ENCODE data around the gene MRPS6.

MRPS6 gene

DNA sequence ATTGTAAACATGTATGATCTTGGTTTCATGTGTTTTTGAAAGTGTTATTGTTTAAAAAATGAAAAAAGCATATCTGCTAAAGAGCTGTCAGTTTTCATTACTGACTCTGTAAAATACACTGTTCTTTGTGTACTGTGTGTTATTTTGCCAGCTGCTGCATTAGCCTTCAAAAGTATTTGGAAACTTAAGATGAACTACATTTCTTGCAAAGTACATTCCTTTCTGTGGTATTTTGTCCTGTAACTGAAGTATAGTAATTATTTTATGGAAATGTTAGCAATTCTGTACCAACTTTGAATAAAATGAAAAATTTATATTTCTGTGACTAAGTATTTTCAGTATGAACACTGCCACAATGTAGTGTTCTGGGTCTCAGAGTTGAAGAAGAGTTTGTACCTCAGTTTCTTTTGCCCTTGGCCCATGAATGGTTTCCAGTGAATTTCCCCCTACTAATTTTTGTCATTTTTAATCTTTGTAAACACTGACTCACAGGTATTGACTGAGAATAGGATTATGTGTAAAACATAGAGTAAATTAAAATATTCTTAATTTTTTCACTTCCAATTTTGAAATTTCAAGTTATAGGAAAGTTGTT is 32.7 kb downstream of the MRPS6 start:
- TF ChIP-seq, protein P1, sequence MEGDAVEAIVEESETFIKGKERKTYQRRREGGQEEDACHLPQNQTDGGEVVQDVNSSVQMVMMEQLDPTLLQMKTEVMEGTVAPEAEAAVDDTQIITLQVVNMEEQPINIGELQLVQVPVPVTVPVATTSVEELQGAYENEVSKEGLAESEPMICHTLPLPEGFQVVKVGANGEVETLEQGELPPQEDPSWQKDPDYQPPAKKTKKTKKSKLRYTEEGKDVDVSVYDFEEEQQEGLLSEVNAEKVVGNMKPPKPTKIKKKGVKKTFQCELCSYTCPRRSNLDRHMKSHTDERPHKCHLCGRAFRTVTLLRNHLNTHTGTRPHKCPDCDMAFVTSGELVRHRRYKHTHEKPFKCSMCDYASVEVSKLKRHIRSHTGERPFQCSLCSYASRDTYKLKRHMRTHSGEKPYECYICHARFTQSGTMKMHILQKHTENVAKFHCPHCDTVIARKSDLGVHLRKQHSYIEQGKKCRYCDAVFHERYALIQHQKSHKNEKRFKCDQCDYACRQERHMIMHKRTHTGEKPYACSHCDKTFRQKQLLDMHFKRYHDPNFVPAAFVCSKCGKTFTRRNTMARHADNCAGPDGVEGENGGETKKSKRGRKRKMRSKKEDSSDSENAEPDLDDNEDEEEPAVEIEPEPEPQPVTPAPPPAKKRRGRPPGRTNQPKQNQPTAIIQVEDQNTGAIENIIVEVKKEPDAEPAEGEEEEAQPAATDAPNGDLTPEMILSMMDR (IDR thresholded peaks at IDR 0.05), result no peak

DNA sequence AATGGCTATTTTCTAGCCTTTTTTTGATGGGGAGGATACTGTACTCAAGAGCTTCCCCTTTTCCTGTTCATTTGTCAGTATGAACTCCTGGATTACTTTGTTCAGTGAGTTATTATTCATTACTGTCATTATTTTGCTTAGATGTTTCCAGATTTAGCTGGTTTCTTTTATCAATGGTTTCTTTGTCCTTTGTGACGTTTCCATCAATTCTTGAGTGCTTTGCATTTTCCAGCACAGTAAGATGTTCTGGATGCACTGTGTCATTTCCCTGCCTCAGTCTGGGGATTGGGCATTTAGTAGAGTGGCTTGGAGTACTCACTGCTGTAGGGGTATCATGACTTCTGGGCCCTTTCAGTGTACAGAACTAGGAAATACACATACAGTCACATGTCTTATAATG is 34.2 kb downstream of the MRPS6 start:
- TF ChIP-seq, protein P1 (IDR thresholded peaks at IDR 0.05), result no peak

- TF ChIP-seq, protein P1 (IDR thresholded peaks at IDR 0.05), result no peak
Observed at GRCh38 chr21:34109075-34109474, 35.7 kb downstream of the MRPS6 start.

DNA sequence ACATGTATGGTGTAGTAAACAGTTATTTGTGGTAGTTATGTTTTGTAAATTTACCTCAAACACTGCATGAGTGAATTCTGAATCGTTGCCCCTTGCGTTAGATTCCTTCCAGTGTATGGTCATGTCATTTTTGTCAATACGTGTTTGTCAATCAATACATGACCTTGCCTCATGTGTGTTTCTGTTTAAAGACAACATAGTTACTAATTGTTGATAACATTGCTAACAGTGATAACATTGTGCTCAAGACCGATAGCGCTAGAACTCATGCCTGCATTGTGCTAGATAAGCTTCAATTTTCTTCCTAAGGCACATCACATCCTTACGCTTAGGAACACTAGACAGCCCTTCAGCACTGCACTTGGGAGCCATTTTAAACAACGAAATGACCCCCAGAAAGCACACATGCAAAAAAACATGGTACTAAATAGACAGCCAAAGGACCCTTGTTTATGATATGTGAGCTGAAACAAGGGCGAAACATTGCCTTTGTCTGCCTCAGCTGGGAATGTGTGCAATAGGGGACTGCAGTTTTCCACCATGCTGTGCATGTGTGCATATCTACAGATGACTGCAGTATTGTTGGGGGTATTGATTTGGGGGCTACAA is 37.3 kb downstream of the MRPS6 start:
- TF ChIP-seq, protein P1 (IDR thresholded peaks at IDR 0.05), result no peak

GRCh38 chr21:34112316-34113033 is 39.1 kb downstream of the MRPS6 start:
- TF ChIP-seq, protein P1 (IDR thresholded peaks at IDR 0.05), result no peak

DNA sequence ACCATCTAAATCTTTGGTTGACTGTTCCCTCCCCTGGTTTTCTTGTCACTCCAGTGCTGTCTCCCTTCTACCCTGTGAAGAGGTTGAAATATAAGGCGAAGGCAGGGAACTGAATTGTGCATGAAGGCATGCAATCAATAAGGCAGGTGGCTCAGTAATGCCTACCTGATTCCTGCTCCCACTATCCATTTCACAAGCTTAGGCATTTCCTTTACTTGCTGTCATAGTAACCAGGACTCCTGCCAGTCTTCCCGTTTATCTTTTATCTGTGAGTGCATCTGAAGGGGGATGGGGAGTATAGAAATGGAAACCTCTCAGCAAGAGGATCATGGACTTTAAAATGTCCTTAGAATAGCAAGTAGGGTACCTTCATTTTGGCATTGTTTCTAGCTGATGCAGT is 40.5 kb downstream of the MRPS6 start:
- TF ChIP-seq, protein P1 (IDR thresholded peaks at IDR 0.05), result no peak

DNA sequence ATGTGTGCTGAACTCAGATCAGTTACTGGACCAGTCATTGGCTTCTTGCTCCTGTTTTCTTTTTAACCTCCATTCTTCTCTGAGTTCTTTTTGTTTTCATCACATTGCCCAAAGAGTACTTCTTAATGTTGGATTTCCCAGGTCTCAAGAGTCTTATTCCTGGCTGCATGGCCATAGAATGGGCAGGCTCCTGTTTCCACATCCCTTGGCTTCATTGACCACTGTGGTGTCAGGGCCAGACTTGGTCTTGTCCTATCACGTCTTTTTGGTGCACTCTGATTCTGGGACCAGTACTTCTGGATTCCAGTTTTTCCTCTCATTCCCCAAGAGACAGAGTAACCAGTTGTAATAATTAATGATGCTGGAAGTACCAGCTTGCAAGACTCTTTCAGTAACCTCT is 41.8 kb downstream of the MRPS6 start:
- TF ChIP-seq, protein P1 (IDR thresholded peaks at IDR 0.05), result no peak
